Stimulated activated CD8-positive, alpha-beta memory T cell treated with anti-CD3 and anti-CD28 coated beads, Interleukin-7, amount 100 ng/mL, for 1 hour (primary cell): ENCODE results near the gene ME2.
"Not testable (repeated sequence)": the region's sequence is repeated elsewhere in the genome, so short reads cannot be mapped to it uniquely, and the experiment has no call there.

Experiments
- DNase-seq, 2 donors: peaks; one replicate each; pipeline ENCODE4 v3.0.0-alpha.2; 2020; ENCODE audit warnings: low read depth in 2 of 2

ME2 gene

GRCh38 chr18:50924372-50924771 lies 45.5 kb downstream of the ME2 start:
- DNase-seq = no peak

- no peak for DNase-seq
These were observed 47.6 kb downstream of the ME2 start for GRCh38 chr18:50926521-50926920.

- DNase-seq = no peak
These were observed 49.6 kb downstream of the ME2 start for GRCh38 chr18:50928551-50928950.

GRCh38 chr18:50933684-50934083 lies 54.8 kb downstream of the ME2 start:
- DNase-seq = no peak

- DNase-seq = no peak
These were observed 55.8 kb downstream of the ME2 start for GRCh38 chr18:50934545-50935211.

GRCh38 chr18:50935493-50936191 lies 56.7 kb downstream of the ME2 start:
- no peak for DNase-seq

GRCh38 chr18:50937183-50937582 lies 58.3 kb downstream of the ME2 start:
- DNase-seq = no peak

GRCh38 chr18:50938912-50939311 lies 60.0 kb downstream of the ME2 start:
- DNase-seq = no peak

- DNase-seq = no peak
These were observed 65.5 kb downstream of the ME2 start for GRCh38 chr18:50944245-50944932.

GRCh38 chr18:50945918-50946317 lies 67.0 kb downstream of the ME2 start:
- DNase-seq = not testable (repeated sequence)

- no peak for DNase-seq
These were observed 69.0 kb downstream of the ME2 start for GRCh38 chr18:50947899-50948298.

GRCh38 chr18:50949185-50949584 lies 70.3 kb downstream of the ME2 start:
- no peak for DNase-seq

- DNase-seq = no peak
These were observed 71.7 kb downstream of the ME2 start for GRCh38 chr18:50950626-50951025.

- no peak for DNase-seq
These were observed 74.9 kb downstream of the ME2 start for GRCh38 chr18:50953822-50954221.

GRCh38 chr18:50955253-50955652 lies 76.3 kb downstream of the ME2 start:
- no peak for DNase-seq

- DNase-seq = no peak
These were observed 77.2 kb downstream of the ME2 start for GRCh38 chr18:50956116-50956515.

- no peak for DNase-seq
These were observed 83.1 kb downstream of the ME2 start for GRCh38 chr18:50961974-50962373.

GRCh38 chr18:50967714-50968661 lies 89.1 kb downstream of the ME2 start, which contains the start of gene ELAC1:
TSS of gene ELAC1 (plus strand) at chr18:50968040. CDS start at chr18:50974405, 6,365 bp downstream.
- peak; percentile 24 to 36 for DNase-seq

- DNase-seq = no peak
These were observed 90.5 kb downstream of the ME2 start for GRCh38 chr18:50969448-50969847.

GRCh38 chr18:50970006-50970405 lies 91.1 kb downstream of the ME2 start:
- no peak for DNase-seq

GRCh38 chr18:50972404-50972803 lies 93.5 kb downstream of the ME2 start:
- DNase-seq = not testable (repeated sequence)
